Activated CD4-positive, CD25-positive, alpha-beta regulatory T cell treated with anti-CD3 and anti-CD28 coated beads, Interleukin-2, amount 50 U/mL, for 24 hours (primary cell): ENCODE measurements around the gene TIMP1.

Experiments
- ATAC-seq, 2 donors: fragments of 150-1000 bp; cut with Tn5 transposase; one replicate each; pipeline ENCODE4 v1.10.0; 2021; ENCODE audit warnings: mild to moderate bottlenecking in 1 of 2, moderate library complexity in 1 of 2

The TIMP1 gene

GRCh38 chrX:47581731-47582647 is at the start of gene TIMP1:
Gene TIMP1 (plus strand): TSS chrX:47582436. CDS start chrX:47583416, 980 bp downstream.
- peak; percentile 84 to 85 for ATAC-seq

GRCh38 chrX:47539860-47540259 is 42.4 kb upstream of the TIMP1 start:
- no peak for ATAC-seq

- ATAC-seq = peak in 1 of 2 donors; percentile 36
Measured at GRCh38 chrX:47540754-47541538, 41.3 kb upstream of the TIMP1 start.

- no peak for ATAC-seq
Measured at GRCh38 chrX:47543496-47543895, 38.7 kb upstream of the TIMP1 start.

- ATAC-seq = peak; percentile 88 to 90
Measured at GRCh38 chrX:47556045-47556623, 26.1 kb upstream of the TIMP1 start.

GRCh38 chrX:47558436-47558835 is 23.8 kb upstream of the TIMP1 start:
- no peak for ATAC-seq

- ATAC-seq = peak in 1 of 2 donors; percentile 0
Measured at GRCh38 chrX:47560179-47560933, 21.9 kb upstream of the TIMP1 start.

GRCh38 chrX:47560934-47561658 is 21.1 kb upstream of the TIMP1 start, which contains the start of gene ARAF:
Gene ARAF (plus strand): TSS chrX:47561205. CDS start chrX:47562968, 1,763 bp downstream.
- peak; percentile 89 to 91 for ATAC-seq

GRCh38 chrX:47561659-47562151 is 20.5 kb upstream of the TIMP1 start:
- no peak for ATAC-seq

- no peak for ATAC-seq
Measured at GRCh38 chrX:47562615-47563243, 19.5 kb upstream of the TIMP1 start.

GRCh38 chrX:47563801-47564315 is 18.4 kb upstream of the TIMP1 start:
- ATAC-seq = peak in 1 of 2 donors; percentile 9

- no peak for ATAC-seq
Measured at GRCh38 chrX:47564438-47565085, 17.7 kb upstream of the TIMP1 start.

- no peak for ATAC-seq
Measured at GRCh38 chrX:47566841-47567240, 15.4 kb upstream of the TIMP1 start.

- ATAC-seq = peak; percentile 35 to 36
Measured at GRCh38 chrX:47568656-47569295, 13.5 kb upstream of the TIMP1 start.

GRCh38 chrX:47570794-47571193 is 11.4 kb upstream of the TIMP1 start:
- ATAC-seq = no peak

- ATAC-seq = no peak
Measured at GRCh38 chrX:47571215-47571614, 11.0 kb upstream of the TIMP1 start.

- ATAC-seq = no peak
Measured at GRCh38 chrX:47571896-47572295, 10.3 kb upstream of the TIMP1 start.

- ATAC-seq = no peak
Measured at GRCh38 chrX:47572773-47573340, 9.4 kb upstream of the TIMP1 start.
